Fibroblast of gingiva (primary cell): ENCODE results near the gene PPP2R5C.
A peak's percentile ranks its signal among the peaks of the same experiment; 100 is the strongest.
"Not testable (repeated sequence)": the region's sequence is repeated elsewhere in the genome, so short reads cannot be mapped to it uniquely, and the experiment has no call there.

Source experiments
- DNase-seq: peaks from one replicate; pipeline ENCODE4 v3.0.0-alpha.2; 2011; ENCODE audit warnings: low read depth

The PPP2R5C gene

DNA sequence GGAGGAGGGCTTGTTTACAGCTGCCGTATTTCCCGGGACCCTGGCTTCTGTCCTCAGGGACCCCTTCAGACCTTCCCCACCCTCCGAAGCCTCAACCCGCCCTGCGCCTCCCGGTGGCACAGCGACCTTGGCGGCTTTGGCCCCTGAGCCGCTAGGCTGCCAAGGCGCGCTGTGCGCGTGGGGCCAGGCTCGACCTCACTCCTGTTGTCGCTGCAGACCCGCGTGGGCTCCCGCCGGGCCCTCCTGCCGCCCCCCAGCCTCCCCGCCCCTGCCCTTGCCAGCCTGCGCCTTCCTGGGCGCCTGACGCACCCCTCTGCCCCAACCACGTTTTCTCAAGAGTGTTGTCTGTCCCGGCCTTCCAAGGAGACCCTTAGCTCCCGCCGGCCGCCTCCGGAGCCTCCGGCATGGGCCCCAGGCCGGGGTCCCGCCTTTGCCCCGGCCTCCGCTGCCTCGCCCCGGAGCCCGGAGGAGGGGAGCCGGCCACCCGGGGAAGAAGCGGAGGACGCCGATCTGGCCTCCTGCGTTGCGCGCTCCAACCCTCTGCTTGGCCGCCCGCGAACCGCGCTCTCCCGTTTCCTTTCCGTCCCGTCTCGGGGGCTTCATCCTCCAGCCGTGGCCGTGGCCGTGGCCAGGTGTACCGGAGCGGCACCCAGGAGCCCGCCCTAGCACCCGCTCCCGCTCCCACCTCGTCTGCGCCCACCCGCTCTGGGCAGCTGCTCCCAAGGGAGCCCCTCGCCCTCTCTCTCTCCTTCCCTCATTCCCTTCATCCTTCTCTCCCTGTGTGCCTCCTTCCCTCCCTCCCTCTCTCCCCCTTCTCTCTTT is 19.9 kb downstream of the PPP2R5C start:
- DNase-seq: no peak

DNA sequence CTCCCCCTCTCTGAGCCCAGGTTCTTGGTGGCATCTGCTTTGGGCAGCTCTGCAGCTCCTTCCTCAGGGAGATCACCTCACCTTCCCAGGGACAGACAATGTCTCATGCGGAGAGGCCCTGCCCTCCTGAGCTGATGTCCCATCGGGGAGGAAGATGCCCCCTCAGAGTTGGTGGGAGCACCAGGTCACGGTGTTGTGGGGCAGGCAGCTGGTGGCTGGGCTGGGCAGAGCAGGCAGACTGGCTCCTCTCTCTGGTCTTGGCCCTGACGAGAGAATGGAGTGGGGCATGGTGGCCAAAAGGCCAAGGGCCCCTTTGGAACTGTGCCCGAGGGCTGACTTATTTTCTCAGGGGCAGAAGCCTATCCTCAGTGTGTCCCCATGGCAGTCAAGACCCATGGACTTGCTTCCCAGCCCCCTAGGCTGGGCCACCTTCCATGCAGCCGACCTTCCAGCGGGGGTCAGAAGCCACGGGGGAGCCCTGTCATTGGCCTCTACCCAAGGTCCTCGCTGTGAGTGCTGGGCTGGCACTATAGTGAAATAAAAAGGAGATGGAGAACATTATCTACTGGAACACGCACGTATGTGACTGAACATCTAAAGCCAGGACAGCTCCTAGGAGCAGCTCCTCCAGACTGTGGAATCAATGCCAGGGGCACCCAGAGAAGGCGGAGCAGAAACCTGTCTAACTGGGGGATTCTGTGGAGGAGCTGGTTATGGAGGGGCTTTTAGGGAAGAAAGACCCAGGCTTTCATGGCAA is 21.9 kb downstream of the PPP2R5C start:
- no peak for DNase-seq

DNA sequence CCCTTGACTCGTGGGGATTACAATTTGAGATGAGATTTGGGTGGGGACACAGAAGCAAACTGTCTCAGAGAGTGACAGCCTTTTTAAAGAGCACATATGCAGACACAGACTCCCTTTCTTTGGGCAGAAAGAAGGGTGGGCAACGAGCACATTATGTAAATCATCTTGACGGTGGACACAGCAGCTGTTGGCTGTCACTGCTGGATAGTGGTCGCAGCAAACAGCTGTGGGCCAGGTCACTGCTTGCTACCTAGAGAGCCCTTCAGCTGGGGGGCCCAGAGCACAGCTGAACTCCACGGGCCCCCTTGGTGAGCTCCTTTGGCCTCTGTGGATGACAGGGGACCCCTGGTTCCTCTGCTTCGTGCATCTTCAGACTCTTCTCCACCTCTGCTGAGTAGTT is 23.1 kb downstream of the PPP2R5C start:
- no peak for DNase-seq

DNA sequence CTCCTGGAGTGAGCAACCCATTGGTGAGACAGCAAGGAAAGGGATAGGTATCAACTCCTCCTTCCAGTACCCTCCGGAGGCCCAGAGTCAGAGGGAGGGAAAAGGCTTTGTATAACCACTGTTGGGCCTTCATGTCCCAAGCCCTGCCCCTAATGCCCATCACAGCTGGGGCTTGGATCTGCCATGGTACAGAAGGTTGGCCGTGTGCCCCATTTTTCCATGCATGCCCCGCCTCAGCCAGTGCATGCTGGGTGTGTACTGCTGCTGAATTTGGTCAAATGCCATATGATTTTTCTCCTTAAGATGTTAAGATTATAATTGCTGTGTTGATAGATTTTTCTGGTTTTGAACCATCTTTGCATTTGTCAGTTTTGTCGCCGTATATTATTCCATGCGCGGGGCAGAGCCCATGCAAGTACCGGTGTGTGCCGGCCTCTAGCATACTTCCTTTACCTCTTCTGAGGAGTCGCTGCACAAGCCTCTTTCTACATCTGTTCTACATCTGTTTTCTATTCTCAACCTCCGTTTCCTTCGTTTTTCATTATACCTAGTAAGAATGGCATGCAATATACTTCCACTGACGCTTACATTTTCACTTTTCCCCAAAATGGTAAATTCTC is 26.6 kb downstream of the PPP2R5C start:
- DNase-seq: no peak

DNA sequence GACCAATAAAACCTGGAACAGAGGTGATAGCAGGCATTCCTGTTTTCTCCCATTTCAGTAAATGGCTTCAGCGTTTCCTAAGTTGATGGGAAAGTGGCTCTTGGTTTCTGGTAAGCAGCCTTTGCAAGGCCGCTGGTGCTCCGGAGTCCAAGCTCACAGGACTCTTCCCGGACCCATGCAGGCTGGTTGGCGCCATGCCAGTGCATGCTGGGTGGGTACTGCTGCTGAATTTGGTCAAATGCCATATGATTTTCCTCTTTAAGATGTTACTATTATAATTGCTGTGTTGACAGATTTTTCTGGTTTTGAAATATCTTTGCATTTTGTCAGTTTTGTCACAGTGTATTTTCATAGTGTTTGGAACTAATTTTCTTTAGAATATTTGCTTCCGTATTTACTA is 27.7 kb downstream of the PPP2R5C start:
- no peak for DNase-seq

DNA sequence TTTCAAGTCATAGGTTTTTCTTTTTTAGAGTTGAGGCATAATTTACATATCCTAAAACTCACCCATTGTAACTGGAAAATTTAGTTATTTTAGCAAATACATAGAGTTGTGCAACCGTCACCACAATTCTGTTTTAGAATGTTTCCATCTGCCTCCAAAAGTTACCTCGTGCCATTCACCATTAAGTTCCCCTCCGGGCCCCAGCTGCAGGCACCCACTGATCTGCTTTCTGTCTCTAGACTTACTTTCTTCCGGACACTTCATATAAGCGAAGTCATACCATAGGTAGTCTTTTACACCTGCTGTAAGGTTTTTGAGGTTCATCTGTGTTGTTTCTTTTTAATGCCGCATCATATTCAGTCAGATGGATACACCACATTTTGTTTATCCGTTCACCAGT is 28.7 kb downstream of the PPP2R5C start:
- DNase-seq: no peak

DNA sequence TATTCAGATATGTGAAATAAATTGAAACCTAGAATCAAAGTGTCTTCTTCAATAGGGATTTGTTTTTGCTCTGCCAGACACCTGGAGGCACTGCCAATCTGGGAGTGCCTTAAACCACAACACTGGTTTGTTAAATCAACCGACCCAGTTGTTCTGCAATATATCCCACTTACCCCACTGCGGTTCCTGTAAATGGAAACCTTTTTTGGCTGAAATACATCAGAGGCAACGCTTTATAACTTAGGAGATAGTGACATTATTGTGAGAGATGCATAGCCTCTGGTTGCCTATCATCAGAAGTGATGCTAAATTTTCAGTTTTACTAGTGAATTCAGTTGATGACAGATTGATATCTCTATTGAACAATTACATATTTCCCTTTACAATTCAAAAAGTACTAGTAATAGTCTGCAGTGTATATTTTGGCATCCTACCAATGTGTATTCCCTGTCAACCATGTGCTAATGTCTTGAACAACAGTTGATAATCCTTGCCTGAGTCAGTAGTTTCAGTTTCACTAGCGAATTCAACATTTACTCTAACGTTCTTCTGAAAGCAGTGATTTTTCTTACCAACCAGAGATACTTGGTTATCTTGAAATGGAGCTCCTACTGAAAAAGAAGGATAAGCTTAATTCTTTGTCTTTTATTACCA is 30.5 kb downstream of the PPP2R5C start:
- DNase-seq: peak; percentile 51

DNA sequence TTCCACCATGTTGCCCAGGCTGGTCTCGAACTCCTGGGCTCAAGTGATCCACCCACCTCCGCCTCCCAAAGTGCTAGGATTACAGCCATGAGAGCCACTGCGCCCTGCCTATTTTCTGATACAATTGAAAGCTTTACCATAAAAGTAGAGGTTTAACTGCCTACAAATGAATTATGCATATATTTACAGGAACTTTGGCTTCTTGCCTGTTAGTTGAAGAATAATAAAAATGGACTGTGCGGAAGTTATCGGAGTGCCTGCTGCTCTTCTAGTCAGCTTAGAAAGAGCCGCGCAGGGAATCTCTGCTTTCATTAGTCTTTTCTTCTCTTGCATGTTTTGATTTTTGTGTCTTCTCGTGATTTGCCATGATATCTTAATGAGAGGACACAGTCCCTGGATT is 34.5 kb downstream of the PPP2R5C start:
- no peak for DNase-seq

DNA sequence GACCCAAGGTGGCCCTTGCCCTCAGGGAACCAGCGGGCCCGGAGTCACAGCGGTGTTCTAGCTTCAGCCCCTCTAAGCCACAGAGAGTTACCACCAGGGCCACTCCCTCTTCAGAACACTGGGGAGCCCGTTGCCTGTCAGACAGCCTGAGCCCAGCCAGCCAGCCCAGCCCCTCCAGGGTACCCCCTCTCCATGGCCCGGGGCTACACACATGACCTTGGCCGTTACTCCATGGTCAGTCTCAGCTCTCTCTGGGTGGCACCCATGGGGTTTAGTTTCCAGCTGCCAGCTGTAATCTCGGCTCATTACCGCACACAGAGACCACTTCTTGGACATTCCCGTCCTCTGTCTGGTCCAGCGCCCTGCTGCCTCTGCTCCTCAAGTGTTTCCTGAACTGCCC is 35.0 kb downstream of the PPP2R5C start:
- no peak for DNase-seq

DNA sequence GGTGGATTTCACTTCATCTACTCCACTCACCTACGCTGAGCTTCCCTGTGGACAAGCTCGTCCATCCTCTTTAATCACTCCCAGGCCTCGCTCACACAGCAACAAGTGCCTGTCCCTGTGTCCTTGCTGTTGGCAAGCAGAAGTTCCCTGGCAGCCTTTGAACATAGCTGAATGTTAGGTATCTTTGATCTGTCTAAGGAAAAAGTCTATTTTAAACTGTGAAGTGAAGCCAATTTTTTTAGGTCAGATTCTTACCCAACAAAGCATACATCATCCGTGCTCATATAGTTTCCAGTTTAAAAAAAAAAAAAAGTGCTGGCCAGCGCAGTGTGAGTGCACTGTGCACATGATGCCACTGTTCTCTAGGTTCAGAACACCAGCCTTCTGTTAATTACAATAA is 36.3 kb downstream of the PPP2R5C start:
- DNase-seq: no peak

DNA sequence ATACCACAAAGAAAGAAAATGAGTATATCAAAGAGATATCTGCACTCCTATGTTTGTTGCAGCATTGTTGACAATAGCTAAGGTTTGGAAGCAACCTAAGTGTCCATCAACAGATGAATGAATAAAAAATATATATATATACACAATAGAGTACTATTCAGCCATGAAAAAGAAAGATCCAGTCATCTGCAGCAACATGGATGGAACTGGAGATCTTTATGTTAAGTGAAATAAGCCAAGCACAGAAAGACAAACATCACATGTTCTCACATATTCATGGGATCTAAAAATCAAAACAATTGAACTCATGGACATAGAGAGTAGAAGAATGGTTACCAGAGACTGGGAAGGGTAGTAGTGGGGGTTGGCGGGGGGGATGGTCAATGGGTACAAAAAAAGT is 42.9 kb downstream of the PPP2R5C start:
- not testable (repeated sequence) for DNase-seq

DNA sequence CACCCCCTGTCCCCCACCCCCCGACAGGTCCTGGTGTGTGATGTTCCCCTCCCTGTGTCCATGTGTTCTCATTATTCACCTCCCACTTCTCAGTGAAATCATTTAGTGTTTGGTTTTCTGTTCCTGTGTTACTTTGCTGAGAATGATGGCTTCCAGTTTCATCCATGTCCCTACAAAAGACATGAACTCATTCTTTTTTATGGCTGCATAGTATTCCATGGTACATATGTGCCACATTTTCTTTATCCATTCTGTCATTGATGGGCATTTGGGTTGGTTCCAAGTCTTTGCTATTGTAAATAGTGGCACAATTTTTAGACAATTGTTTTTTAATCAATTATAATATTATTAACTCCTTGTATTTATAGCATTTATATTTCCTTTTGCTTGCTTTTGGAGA is 44.7 kb downstream of the PPP2R5C start:
- not testable (repeated sequence) for DNase-seq

DNA sequence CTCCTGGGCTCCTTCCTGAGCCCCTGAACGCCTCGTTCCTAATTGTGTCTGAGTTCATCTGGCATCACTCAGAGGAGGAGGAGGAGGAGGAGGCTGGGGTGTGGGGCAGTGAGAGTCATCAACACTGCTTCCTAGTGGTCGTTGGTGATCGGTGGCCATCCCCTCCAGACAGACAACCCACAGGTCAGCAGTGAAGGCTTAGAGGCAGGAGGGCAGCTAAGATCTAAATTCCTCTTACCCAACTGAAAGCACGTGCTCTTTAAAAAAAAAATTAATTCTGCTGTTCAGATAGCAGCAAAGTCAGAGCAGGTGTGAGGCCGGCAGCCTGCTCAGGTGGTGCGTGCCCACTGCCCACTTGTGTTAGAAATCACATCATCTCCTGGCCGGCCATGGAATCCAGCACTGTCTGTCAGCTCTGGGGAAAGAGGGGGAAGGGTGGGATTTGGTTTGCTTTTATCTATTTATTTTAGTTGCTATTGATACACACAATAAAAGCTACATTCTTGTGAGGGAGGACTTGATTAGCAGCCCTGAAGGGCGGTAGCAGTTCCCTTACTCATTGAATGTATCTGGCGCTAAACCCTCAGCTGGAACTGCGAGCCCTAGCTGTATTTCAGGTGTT is 46.6 kb downstream of the PPP2R5C start:
- no peak for DNase-seq

DNA sequence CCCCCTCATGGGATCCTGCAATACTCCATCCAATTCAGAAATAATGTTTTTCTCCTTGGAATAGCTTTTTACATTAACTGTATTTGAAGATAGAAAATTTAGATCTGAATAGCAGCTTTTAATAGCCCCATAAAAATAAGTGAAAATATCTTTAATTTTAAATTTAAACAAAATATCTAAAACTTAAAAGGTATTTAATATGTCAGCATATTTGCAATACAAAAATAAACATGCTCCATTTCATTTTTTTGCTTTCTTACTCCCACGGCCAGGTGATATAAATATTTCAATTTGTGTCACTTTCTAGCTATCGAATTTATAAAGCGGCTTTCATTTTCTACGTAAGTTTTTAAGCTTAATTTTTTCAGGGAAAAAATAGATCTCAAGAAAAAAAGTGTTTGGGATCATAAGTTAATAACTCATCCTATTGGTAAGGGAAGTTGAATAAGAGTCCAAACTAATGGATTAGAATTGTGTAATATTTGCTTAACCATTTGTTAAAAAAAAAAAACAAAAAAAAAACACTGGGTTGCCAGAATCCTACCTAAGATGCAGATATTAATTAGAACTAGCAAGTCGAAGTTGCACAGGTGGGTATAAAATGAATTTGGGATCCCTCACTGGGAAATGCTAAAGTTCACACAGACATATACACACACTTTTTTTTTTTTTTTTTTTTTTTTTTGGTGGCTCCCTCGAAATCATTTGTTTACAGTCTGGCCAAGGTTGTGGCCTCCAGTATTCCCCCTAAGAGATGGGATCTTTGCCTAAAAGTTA is 47.6 kb downstream of the PPP2R5C start:
- no peak for DNase-seq

DNA sequence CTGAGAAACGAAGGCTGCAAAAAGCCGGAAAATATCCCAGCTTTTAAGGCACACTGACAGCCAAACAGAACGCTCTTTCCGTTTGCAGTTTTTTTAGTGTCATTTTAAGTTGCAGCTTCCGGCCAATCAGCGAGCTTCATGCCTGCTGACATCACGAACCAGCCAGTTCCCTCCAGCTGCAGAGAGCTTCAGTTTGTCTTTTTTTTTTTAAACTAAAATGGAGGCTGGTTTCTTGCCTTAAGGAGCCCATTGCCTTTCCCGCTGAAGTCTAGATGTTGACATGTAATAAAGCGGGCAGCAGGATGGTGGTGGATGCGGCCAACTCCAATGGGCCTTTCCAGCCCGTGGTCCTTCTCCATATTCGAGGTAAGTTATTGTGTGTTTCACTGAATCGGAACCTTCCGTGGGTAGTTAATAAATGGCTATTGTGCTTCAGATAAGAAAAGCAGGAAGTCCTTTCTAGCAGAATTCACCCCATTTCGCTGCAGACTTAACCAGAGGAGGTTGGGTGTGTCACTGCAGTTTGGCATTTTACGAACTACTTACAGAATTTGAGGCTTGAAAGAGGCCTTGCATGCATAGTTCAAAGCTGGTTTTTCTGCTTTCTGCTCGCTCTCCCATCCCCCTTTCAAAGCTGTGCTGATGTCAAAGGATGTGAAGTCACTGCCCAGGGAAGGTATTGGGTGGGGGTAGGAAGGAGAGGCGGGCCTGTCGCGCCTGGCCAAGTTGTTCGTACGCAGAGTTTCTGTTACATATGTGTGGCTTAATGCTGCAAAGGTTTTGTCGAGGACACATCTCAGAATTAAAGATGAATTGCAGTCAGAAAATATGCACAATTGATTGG is 48.4 kb downstream of the PPP2R5C start:
- DNase-seq: peak; percentile 93

DNA sequence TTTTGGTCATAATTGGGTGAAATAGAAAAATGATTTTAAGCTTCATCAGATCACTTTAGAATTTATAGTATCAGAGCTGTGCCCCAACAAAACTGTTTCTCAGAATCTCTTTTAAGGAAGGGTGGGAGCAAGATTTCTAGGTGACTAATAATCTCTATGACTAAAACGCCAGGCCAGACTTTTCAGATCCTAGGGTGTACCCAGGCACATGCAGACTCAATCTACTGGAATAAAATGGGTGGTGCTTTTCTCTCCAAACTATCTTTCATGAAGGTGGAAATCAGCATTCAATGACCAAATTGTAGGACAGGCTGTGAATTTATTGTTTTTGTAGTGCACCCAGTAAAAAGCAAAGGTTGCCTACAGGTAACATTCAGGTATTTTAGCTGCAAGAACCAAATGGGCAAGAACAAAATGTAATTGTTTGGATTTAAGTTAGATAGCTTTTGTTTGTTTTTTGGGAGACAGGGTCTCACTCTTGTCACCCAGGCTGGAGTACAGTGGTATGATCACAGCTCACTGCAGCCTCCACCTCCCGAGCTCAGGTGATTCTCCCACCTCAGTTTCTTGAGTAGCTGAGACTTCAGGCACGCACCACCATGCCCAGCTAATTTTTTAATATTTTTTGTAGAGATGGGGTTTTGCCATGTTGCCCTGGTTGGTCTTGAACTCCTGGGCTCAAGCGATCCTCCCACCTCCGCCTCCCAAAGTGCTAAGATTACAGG is 49.5 kb downstream of the PPP2R5C start:
- DNase-seq: no peak

DNA sequence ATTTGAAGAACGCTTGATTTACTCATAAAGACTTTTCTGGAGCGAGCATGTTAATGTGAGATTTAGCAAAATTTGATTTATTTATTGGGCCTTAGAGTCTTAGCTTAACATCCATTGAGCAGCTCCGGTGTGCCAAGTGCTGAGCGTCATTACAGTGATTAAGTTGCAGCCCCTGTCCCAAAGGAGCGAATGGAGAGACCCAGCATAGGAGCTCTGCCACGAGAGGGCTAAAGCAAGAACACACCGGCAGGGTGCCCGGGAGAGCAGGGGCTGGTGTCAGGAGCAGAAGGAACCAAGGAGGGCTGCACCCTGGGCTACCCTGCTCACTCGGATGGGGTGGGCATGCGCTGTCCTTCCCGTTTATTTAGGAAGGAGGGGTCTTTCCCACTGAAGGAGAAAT is 50.6 kb downstream of the PPP2R5C start:
- no peak for DNase-seq

DNA sequence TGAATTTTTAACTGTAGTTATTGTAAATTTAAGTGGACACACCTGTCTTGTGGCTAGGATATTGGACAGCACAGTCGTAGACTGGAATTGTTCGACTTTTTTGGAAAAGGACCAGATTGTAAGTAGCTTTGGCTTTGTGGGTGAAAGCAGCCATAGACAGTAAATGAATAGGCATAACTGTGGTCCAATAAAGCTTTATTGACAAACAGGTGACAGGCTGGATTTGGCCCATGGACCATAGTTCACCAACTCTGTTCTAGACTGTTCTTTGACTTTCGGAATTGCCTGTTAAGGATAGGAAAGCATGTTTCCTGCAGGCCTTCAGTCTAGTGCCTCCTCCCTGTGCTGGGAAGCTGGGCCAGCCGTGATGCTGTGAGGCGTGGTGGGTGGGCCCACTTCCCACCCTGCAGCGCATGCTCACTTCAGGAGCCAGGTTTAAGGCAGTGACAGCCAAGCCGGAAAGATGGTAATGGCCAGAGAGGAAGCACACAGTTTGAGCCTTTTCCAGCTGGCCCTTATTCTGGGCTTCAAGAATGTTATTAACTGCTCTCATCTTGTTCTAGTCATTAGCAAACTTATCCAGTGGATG is 51.8 kb downstream of the PPP2R5C start:
- no peak for DNase-seq

DNA sequence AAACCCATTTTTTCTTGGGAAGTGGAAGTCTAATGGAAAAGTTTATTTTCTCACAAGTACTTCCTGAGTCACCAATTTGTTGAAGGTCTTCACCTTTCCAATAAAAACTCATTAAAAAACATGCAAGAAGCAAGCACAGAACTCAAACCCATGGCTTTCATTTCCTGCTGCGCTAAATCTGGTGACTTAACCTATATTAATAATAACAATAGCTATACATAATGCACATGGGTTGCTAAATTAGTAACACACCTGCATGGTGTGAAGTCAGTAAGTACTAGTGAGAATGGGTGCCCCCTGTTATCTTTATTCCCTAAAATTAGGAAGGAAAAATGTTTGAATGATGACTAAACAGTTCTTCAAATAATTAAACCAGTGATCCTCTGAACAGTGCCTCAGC is 52.3 kb downstream of the PPP2R5C start:
- no peak for DNase-seq
